NCI-H460 (cell line): ENCODE data around the gene ZNF574. TPM values are rescaled to one million over a fixed set of nuclear protein-coding genes. Genes with fewer than 3 reads are reported as not detected.

Experiments
- DNase-seq: peaks from one replicate; pipeline ENCODE4 v3.0.0-alpha.2; 2016; ENCODE audit warnings: low read depth; ENCODE audit errors: extremely low read depth
- total RNA-seq: library from RNA; depleted of rRNA; stranded (reverse); fragments of >200 nt; shearing (Covaris generic); gene quantifications from 2 replicates; pipeline ENCODE4 v1.2.3, GENCODE V29; 2014; rRNA removed

Gene ZNF574
- total RNA-seq, 1 experiment from 2014 or later = 8.7 TPM

- DNase-seq = no peak
Measured at GRCh38 chr19:42121036-42121621, 45.2 kb downstream of the ZNF574 start.

DNA sequence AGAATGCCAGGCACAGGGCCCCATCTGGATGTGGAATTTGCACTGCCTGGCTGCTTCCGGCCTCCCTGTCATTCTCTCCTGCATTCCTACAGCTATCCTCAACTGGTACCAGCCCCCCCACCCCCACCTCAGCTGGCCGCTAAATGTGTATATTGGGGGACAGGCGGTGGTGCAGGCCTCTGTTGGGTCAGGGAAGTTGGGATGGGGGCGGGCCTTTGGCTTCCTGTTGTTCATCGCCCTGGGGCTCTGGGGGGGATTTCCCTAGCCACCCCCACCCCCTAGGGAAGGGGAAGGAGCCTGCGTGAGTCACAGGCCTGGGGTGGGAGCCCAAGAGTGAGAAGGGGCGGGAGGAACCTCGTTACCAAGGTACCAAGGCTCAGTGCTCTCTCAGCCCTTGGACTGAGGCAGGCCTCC is 45.7 kb downstream of the ZNF574 start:
- no peak for DNase-seq

GRCh38 chr19:42122691-42123607 is 47.0 kb downstream of the ZNF574 start:
- DNase-seq = no peak

DNA sequence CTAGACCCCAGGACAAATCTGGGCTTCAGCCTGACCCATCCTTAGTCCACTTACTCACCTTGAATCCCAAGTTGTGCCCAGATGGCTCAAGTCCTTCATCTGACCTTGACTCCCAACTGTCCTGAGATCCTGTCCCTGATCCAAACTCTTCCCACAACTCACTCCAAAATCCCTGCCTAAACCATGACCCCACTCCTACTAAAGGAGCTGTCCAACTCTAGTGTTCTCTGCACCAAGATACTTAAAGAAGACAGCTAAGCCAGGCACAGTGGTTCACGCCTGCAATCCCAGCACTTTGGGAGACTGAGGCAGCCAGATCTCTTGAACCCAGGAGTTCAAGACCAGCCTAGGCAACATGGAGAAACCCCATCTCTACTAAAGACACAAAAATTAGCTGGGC is 47.8 kb downstream of the ZNF574 start:
- DNase-seq = no peak

DNA sequence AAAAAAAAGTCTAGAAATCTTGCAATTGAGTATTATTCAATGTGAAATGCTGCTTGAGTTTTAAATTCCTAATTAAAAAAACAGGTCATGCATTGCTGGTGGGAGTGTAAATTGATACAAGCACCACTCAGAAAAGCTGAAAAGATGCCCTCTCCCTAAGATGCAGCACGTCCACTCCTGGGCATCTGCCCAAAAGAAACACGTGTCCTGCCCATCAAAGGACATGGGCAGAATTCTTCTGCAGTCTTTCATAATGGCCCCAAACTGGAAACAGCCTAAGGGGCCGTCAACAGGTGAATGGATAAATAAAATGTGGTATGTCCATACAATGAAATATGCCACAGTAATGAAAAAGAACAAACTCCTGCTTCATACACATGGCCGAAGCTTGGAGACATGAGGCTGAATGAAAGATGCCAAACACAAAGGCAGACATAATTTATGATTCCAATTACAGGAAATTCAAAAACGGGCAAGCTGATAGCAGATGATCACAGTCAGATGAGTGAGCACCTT is 48.5 kb downstream of the ZNF574 start:
- DNase-seq = no peak

DNA sequence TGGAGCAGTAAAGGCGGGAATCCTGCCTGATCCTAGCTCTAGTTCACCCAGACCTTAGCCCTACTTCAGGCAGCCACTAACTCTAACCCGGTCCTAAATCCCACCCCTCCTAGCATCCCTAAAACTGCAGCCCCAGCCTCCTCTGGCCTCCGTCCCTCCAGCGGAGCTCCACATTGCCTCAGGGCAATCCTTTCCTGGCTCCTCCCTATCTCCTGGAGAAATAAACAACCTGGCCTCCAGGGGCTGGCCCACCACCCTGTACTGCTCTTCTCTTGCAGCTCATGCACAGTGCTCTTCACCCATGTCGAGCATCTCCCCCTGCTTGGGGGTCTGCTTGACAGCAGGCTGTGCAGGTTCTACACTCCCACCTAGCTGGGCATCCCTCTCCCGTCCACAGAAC is 49.6 kb downstream of the ZNF574 start:
- no peak for DNase-seq

DNA sequence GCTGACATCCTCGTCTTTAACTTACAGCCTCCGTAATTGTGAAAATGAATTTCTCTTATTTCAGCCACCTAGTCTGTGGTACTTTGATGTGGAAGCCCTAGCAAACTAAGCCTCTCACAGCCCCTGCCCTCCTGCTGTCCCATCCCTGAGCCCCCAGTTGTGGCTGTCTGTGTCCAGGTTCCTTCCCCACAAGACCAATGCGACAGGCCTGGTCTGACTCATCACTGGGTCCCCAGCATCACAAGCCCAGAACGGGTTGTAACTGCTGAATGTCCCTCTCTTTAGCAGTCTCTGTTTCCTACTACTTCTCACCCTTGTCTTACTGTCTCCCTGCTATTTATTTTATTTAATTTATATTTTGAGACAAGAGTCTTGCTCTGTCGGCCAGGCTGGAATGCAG is 50.6 kb downstream of the ZNF574 start:
- DNase-seq = no peak

DNA sequence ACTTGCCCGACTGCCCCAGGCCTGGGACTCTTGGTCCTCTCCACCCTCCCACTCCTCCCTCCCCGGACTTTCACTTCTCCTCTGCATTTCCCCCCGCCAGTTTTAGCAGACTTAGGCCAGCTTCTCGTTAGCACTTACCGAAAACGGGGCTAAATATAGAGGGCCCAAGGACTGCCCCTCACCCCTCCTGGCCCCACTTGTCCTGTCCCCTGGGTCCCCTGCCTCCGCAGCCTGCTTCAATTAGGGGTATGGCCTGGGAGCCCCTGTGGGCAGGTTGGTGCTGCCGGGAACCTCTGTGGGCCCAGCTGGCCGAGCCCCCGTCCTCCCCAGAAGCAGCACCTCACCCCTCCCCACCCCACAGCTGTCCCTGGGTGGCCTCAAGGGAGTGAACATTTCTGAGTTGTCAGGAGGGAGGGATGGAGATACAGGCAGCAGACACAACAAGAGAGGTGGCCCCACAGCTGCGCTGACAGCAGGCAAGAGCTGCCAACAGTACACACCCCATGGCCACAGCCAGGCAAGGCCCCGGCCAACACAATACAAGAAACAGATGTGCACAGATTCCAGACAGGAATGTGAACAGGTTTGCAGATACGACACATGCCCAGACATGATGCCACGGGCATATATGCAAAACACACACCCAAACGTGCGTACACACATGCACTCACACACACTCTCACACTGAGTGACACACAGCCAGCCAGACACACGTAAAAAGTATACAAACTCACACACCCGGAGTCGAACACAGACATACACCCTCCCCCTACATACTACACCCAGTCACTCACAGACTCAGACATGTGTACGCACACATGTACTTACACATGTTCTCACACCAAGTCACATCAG is 53.7 kb downstream of the ZNF574 start:
- DNase-seq = no peak

- no peak for DNase-seq
Measured at GRCh38 chr19:42130254-42130573, 54.2 kb downstream of the ZNF574 start.

Other genes with a start within 250 kb of the ZNF574 start
- gene LYPD4, start 231.5 kb upstream of the ZNF574 start, total RNA-seq = not detected in 2 replicates
- gene DMRTC2, start 231.1 kb upstream of the ZNF574 start, total RNA-seq = not detected in 2 replicates
- gene RPS19, start 215.9 kb upstream of the ZNF574 start, total RNA-seq = 1,900 and 2,127 TPM in 2 replicates
- not detected in 2 replicates for gene CD79A, start 198.9 kb upstream of the ZNF574 start, total RNA-seq
- 33.2 and 39.6 TPM in 2 replicates for gene ARHGEF1, start 193.0 kb upstream of the ZNF574 start, total RNA-seq
- not detected in 2 replicates for gene ERFL, start 147.7 kb upstream of the ZNF574 start, total RNA-seq
- gene RABAC1, start 116.8 kb upstream of the ZNF574 start, total RNA-seq = 30.4 and 36.0 TPM in 2 replicates
- 0.52 TPM in 1 of 2 replicates, not detected in the other for gene ATP1A3, start 81.9 kb upstream of the ZNF574 start, total RNA-seq
- 0.07 TPM in 1 of 2 replicates, not detected in the other for gene GRIK5, start 6.0 kb upstream of the ZNF574 start, total RNA-seq
- gene POU2F2, start 56.3 kb downstream of the ZNF574 start, total RNA-seq = 0.02 TPM in 1 of 2 replicates, not detected in the other
- gene DEDD2, start 141.5 kb downstream of the ZNF574 start, total RNA-seq = 12.9 and 16.5 TPM in 2 replicates
- gene ZNF526, start 144.1 kb downstream of the ZNF574 start, total RNA-seq = 3.7 and 4.4 TPM in 2 replicates
- gene GSK3A, start 166.4 kb downstream of the ZNF574 start, total RNA-seq = 19.0 and 20.2 TPM in 2 replicates
- 16.1 and 17.1 TPM in 2 replicates for gene ERF, start 179.0 kb downstream of the ZNF574 start, total RNA-seq
- gene CIC, start 193.1 kb downstream of the ZNF574 start, total RNA-seq = 7.7 and 9.1 TPM in 2 replicates
- 0.35 TPM in 1 of 2 replicates, not detected in the other for gene PRR19, start 226.0 kb downstream of the ZNF574 start, total RNA-seq
- gene PAFAH1B3, start 226.5 kb downstream of the ZNF574 start, total RNA-seq = 17.4 and 22.4 TPM in 2 replicates
- gene TMEM145, start 237.1 kb downstream of the ZNF574 start, total RNA-seq = 0.17 TPM in 1 of 2 replicates, not detected in the other
- 7.4 and 7.8 TPM in 2 replicates for gene MEGF8, start 249.5 kb downstream of the ZNF574 start, total RNA-seq